Measurements from ENCODE around the gene FES.
A peak's percentile ranks its signal among the peaks of the same experiment; 100 is the strongest.
"Not testable (repeated sequence)": the region's sequence is repeated elsewhere in the genome, so short reads cannot be mapped to it uniquely, and the experiment has no call there.

The FES gene

GRCh38 chr15:90921887-90922286 lies 37.6 kb downstream of the FES start:
- TF ChIP-seq CTCF (IDR thresholded peaks at IDR 0.05; ENCODE audit: control insufficient read depth, extremely low read depth, insufficient read depth) = no peak
- H3K4me3 ChIP-seq (ENCODE audit: low read depth, low read length) = no peak overlapping the region
- DNase-seq (ENCODE audit: low read depth) = no peak

- DNase-seq (ENCODE audit: low read depth); H3K4me3 ChIP-seq (ENCODE audit: low read depth, low read length): not testable (repeated sequence)
Observed at GRCh38 chr15:90922712-90923322, 38.5 kb downstream of the FES start.

- DNase-seq (ENCODE audit: low read depth) = no peak
- no peak overlapping the region for H3K4me3 ChIP-seq (ENCODE audit: low read depth, low read length)
Observed at GRCh38 chr15:90924375-90924774, 40.1 kb downstream of the FES start.

GRCh38 chr15:90926766-90927165 lies 42.5 kb downstream of the FES start:
- not testable (repeated sequence) for DNase-seq (ENCODE audit: low read depth); H3K4me3 ChIP-seq (ENCODE audit: low read depth, low read length)

More at GRCh38 chr15:90924375-90924774, 40.1 kb downstream of the FES start:
- no peak for TF ChIP-seq CTCF (IDR thresholded peaks at IDR 0.05; ENCODE audit: control insufficient read depth, extremely low read depth, insufficient read depth)

- not testable (repeated sequence) for DNase-seq (ENCODE audit: low read depth); H3K4me3 ChIP-seq (ENCODE audit: low read depth, low read length)
Observed at GRCh38 chr15:90928106-90928505, 43.8 kb downstream of the FES start.

GRCh38 chr15:90929246-90930019 lies 45.1 kb downstream of the FES start:
- H3K4me3 ChIP-seq (ENCODE audit: low read depth, low read length) = peak overlapping the region; percentile 65
- TF ChIP-seq CTCF (IDR thresholded peaks at IDR 0.05; ENCODE audit: control insufficient read depth, extremely low read depth, insufficient read depth) = no peak
- no peak for DNase-seq (ENCODE audit: low read depth)

- no peak for TF ChIP-seq CTCF (IDR thresholded peaks at IDR 0.05; ENCODE audit: control insufficient read depth, extremely low read depth, insufficient read depth)
- DNase-seq (ENCODE audit: low read depth) = no peak
- H3K4me3 ChIP-seq (ENCODE audit: low read depth, low read length) = peak overlapping the region; percentile 91
Observed at GRCh38 chr15:90930861-90931574, 46.7 kb downstream of the FES start.

GRCh38 chr15:90931575-90931827 lies 47.2 kb downstream of the FES start:
- TF ChIP-seq CTCF (IDR thresholded peaks at IDR 0.05; ENCODE audit: control insufficient read depth, extremely low read depth, insufficient read depth) = no peak
- H3K4me3 ChIP-seq (ENCODE audit: low read depth, low read length) = peak overlapping the region; percentile 91
- no peak for DNase-seq (ENCODE audit: low read depth)

Data from LNCaP clone FGC (cell line).